ENCODE results near the gene LSAMP. TPM values are rescaled to one million over a fixed set of nuclear protein-coding genes. Genes with fewer than 3 reads are reported as not detected.

LSAMP gene
- total RNA-seq, 6 donors from 2014 or later = 7.1 to 28.1 (median 13.4) TPM

- no peak for ATAC-seq (ENCODE audit: low FRiP score in 2 of 2)
- no peak overlapping the region for H3K4me3 ChIP-seq
- 48 to 71% methylated on average over 2 of the region's 2 CpGs for WGBS, 2 donors
- H3K27ac ChIP-seq = no peak overlapping the region
- no peaks in the 10 kb centered on the region for H3K36me3 ChIP-seq
- DNase-seq = no peak
- H3K9me3 ChIP-seq = no peaks in the 10 kb centered on the region
- H3K27me3 ChIP-seq = no peaks in the 10 kb centered on the region
- no peaks in the 10 kb centered on the region for H3K4me1 ChIP-seq
- no peak for TF ChIP-seq POLR2A (IDR thresholded peaks at IDR 0.05)
These were observed 184.8 kb downstream of the LSAMP start for GRCh38 chr3:116260491-116260890.

- Histone ChIP-seq H3K4me3 (no peak overlapping the region), H3K9me3 (no peaks in the 10 kb centered on the region), H3K27ac (no peak overlapping the region), H3K27me3 (no peaks in the 10 kb centered on the region), H3K4me1 (no peaks in the 10 kb centered on the region), H3K36me3 (no peaks in the 10 kb centered on the region)
- ATAC-seq (ENCODE audit: low FRiP score in 2 of 2) (no peak), DNase-seq (no peak)
- no peak for TF ChIP-seq EP300 (IDR thresholded peaks at IDR 0.05)
- TF ChIP-seq CTCF (IDR thresholded peaks at IDR 0.05) = no peak
- TF ChIP-seq POLR2AphosphoS5 (IDR thresholded peaks at IDR 0.05) = no peak
- TF ChIP-seq POLR2A (IDR thresholded peaks at IDR 0.05) = no peak
These were observed 185.3 kb downstream of the LSAMP start for GRCh38 chr3:116259984-116260383.

- Histone ChIP-seq H3K27me3 (no peaks in the 10 kb centered on the region), H3K4me3 (no peak overlapping the region), H3K27ac (no peak overlapping the region), H3K36me3 (no peaks in the 10 kb centered on the region), H3K9me3 (no peaks in the 10 kb centered on the region), H3K4me1 (peaks cover 0 to 5% (median 1%) of the 10 kb centered on the region in 4 donors)
- TF ChIP-seq EP300 (IDR thresholded peaks at IDR 0.05) (no peak), POLR2A (IDR thresholded peaks at IDR 0.05) (no peak), CTCF (IDR thresholded peaks at IDR 0.05) (no peak), POLR2AphosphoS5 (IDR thresholded peaks at IDR 0.05) (no peak)
- DNase-seq = no peak
- ATAC-seq (ENCODE audit: low FRiP score in 2 of 2) = peak in 1 of 2 donors; percentile 36
- WGBS, 2 donors = 63% methylated on average over 4 of the region's 4 CpGs
These were observed 188.3 kb downstream of the LSAMP start for GRCh38 chr3:116256843-116257485.

GRCh38 chr3:116254541-116254940 is 190.7 kb downstream of the LSAMP start:
- H3K9me3 ChIP-seq = no peaks in the 10 kb centered on the region
- H3K27ac ChIP-seq = peak overlapping the region in 3 of 4 donors; percentile 0 to 25 (median 5)
- peaks cover 0 to 5% (median 1%) of the 10 kb centered on the region in 4 donors for H3K4me1 ChIP-seq

GRCh38 chr3:116253511-116253910 is 191.8 kb downstream of the LSAMP start:
- 19 to 26% methylated on average over 4 of the region's 4 CpGs for WGBS, 2 donors
- no peaks in the 10 kb centered on the region for H3K36me3 ChIP-seq

More at GRCh38 chr3:116254541-116254940, 190.7 kb downstream of the LSAMP start:
- no peak for TF ChIP-seq POLR2A (IDR thresholded peaks at IDR 0.05)
- TF ChIP-seq POLR2AphosphoS5 (IDR thresholded peaks at IDR 0.05) = no peak
- TF ChIP-seq CTCF (IDR thresholded peaks at IDR 0.05) = no peak
- TF ChIP-seq EP300 (IDR thresholded peaks at IDR 0.05) = no peak
- no peaks in the 10 kb centered on the region for H3K27me3 ChIP-seq
- H3K36me3 ChIP-seq = no peaks in the 10 kb centered on the region
- DNase-seq (no peak), ATAC-seq (ENCODE audit: low FRiP score in 2 of 2) (peak in 1 of 2 donors; percentile 53)
- 72 to 78% methylated on average over 3 of the region's 3 CpGs for WGBS, 2 donors
- H3K4me3 ChIP-seq = no peak overlapping the region

More at GRCh38 chr3:116253511-116253910, 191.8 kb downstream of the LSAMP start:
- Histone ChIP-seq H3K9me3 (no peaks in the 10 kb centered on the region), H3K4me3 (no peak overlapping the region), H3K27me3 (no peaks in the 10 kb centered on the region), H3K4me1 (peaks cover 0 to 5% (median 1%) of the 10 kb centered on the region in 4 donors), H3K27ac (peak overlapping the region in 2 of 4 donors; percentile 5 to 9)
- no peak for DNase-seq
- TF ChIP-seq POLR2A (IDR thresholded peaks at IDR 0.05) = no peak
- no peak for TF ChIP-seq EP300 (IDR thresholded peaks at IDR 0.05)
- no peak for TF ChIP-seq CTCF (IDR thresholded peaks at IDR 0.05)
- no peak for TF ChIP-seq POLR2AphosphoS5 (IDR thresholded peaks at IDR 0.05)
- ATAC-seq (ENCODE audit: low FRiP score in 2 of 2) = no peak
